BJ (cell line): Measurements from ENCODE around the gene TEAD4. TPM values are rescaled to one million over a fixed set of nuclear protein-coding genes. Genes with fewer than 3 reads are reported as not detected.

Source experiments
- CTCF ChIA-PET: fragments of 350-600 bp; formaldehyde crosslinking; extraction: SDS; loops from one replicate; lab custom pipeline; 2021; ENCODE audit warnings: antibody characterized with exemption, inconsistent platforms; lab: Yijun Ruan, JAX
- POLR2A ChIA-PET: fragments of 300-600 bp; sonication (Branson Sonifier 250); formaldehyde crosslinking; extraction: SDS; loops from one replicate; lab custom pipeline; 2021; ENCODE audit warnings: antibody characterized with exemption; lab: Charles Lee
- DNase-seq: peaks from one replicate; pipeline ENCODE4 v3.0.0-alpha.2; 2011; ENCODE audit warnings: low read depth
- H3K27me3 ChIP-seq: 2 replicates; pipeline ENCODE4 v1.6.0; 2011; ENCODE audit warnings: low read length; ENCODE audit not compliant: control insufficient read depth, insufficient read depth
- H3K36me3 ChIP-seq: 2 replicates; pipeline ENCODE4 v1.5.1; 2011; ENCODE audit warnings: low read length; ENCODE audit not compliant: control insufficient read depth, insufficient read depth
- H3K4me3 ChIP-seq: 2 replicates; pipeline ENCODE4 v1.5.1; 2011; ENCODE audit warnings: low read depth, mild to moderate bottlenecking, control low read depth, low read length
- polyA plus RNA-seq: library from polyadenylated mRNA; depleted of rRNA; stranded (reverse); fragments of >200 nt; gene quantifications from 2 replicates; pipeline ENCODE4 v1.2.3, GENCODE V29; 2011
- TF ChIP-seq, protein P1 (sequence below): IDR thresholded peaks from 2 replicates; pipeline ENCODE4 v1.5.1; 2011; ENCODE audit warnings: low read depth, mild to moderate bottlenecking, control low read depth, inconsistent platforms, low read length, moderate library complexity; ENCODE audit not compliant: insufficient read depth

TEAD4 gene
- polyA plus RNA-seq, 1 experiment, result 30.2 TPM

DNA sequence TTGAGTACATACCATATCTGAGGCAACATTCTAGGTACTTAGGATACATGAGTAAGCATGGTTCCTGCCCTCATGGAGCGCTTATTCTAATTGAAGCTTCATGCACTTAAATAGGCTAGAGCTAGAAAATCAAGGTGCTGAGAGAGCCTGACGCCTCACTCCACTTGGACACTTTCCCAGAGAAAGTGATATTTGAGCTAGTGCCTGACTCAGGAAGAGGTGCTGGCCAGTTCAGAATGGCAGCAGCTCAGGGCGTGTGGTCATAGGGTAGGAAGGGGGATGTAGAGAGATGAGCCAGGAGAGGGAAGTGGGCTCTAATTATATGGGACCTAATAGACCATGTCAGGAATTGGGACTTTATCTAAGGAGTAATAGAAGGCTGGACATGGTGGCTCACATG, 35.2 kb upstream of the TEAD4 start:
- Histone ChIP-seq H3K27me3 (no peaks in the 10 kb centered on the region), H3K4me3 (no peak overlapping the region), H3K36me3 (peaks cover 13% of the 10 kb centered on the region)
- DNase-seq, result no peak
- TF ChIP-seq, protein P1, sequence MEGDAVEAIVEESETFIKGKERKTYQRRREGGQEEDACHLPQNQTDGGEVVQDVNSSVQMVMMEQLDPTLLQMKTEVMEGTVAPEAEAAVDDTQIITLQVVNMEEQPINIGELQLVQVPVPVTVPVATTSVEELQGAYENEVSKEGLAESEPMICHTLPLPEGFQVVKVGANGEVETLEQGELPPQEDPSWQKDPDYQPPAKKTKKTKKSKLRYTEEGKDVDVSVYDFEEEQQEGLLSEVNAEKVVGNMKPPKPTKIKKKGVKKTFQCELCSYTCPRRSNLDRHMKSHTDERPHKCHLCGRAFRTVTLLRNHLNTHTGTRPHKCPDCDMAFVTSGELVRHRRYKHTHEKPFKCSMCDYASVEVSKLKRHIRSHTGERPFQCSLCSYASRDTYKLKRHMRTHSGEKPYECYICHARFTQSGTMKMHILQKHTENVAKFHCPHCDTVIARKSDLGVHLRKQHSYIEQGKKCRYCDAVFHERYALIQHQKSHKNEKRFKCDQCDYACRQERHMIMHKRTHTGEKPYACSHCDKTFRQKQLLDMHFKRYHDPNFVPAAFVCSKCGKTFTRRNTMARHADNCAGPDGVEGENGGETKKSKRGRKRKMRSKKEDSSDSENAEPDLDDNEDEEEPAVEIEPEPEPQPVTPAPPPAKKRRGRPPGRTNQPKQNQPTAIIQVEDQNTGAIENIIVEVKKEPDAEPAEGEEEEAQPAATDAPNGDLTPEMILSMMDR, result no peak
- POLR2A ChIA-PET, result no interaction called here
- CTCF ChIA-PET, result interaction anchor here (1.6 kb wide), 1 partner anchor 110 kb away, joined by 4 read pairs; no protein-coding TSS in a partner anchor

DNA sequence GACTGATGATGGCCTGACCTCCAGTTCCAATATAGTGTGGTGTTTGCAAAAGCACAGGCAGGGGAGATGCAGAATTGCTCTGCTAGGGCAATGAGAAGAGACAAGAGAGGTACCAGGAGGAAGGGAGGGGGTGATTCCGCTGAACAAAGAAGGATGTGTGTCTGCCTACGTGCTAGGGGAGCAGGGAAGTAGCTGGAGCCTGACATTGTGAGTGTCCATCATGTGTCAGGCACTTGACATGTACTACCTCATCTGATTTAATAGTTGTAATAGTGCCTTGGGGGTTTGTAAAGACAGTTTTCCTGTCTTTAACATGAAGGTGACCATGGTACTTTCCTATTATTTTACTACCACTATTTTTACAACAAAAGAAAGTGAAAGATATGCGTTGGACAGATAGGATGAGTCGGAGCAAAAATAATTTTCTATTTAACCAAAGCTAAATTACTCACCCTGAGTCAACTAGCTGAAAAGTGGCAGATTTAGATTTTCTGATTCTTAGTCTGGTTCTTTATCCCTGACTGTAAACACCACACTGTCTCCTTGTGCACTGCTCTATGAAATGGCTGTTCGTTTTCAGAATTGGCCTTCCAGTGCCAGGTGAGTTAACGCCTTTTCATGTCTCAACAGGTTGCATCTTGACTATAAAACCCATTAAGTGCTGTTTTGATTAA, 33.7 kb upstream of the TEAD4 start:
- Histone ChIP-seq H3K27me3 (no peaks in the 10 kb centered on the region), H3K36me3 (peaks cover 13% of the 10 kb centered on the region), H3K4me3 (no peak overlapping the region)
- ChIA-PET CTCF (interaction anchor here (1.7 kb wide), 1 partner anchor 8 kb away, joined by 6 read pairs; no protein-coding TSS in a partner anchor), POLR2A (no interaction called here)
- TF ChIP-seq, protein P1, result no peak
- DNase-seq, result no peak

DNA sequence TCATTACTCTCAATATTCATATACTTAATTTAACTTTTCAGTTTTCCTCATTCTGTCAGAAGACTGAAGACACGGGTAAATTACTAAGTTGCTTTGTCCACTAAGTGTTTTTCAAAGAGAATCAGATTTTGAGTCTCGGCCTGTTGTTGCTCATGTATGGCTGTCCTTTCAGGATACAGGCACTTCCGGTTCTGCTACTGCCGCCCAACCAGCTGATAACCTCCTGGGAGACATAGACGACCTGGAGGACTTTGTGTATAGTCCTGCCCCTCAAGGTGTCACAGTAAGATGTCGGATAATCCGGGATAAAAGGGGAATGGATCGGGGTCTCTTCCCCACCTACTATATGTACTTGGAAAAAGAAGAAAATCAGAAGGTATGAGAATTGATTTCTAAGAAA, 28.3 kb upstream of the TEAD4 start:
- H3K27me3 ChIP-seq, result no peaks in the 10 kb centered on the region
- no peak overlapping the region for H3K4me3 ChIP-seq
- no peak for DNase-seq
- TF ChIP-seq, protein P1, result no peak
- ChIA-PET CTCF (no interaction called here), POLR2A (interaction anchor here (0.6 kb wide), 1 partner anchor 98 kb away, joined by 3 read pairs; no protein-coding TSS in a partner anchor)
- H3K36me3 ChIP-seq, result peaks cover 8% of the 10 kb centered on the region

DNA sequence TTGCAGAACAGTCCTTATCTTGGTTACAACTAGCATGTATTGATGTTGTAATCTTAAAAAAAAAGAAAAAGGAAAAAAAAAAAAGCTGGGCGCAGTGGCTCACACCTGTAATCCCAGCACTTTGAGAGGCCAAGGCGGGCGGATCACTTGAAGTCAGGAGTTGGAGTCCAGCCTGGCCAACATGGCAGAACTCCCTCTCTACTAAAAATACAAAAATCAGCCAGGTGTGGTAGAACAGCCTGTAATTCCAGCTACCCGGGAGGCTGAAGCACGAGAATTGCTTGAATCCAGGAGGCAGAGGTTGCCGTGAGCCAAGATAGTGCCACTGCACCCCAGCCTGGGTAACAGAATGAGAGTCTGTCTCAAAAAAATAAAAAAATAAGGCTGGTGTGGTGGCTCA, 25.6 kb upstream of the TEAD4 start:
- ChIA-PET POLR2A (no interaction called here), CTCF (interaction anchor here (1.0 to 1.5 kb wide), 3 partner anchors 8 to 79 kb away, joined by 3 to 6 read pairs (median 3); no protein-coding TSS in a partner anchor)
- no peak for DNase-seq
- Histone ChIP-seq H3K4me3 (no peak overlapping the region), H3K27me3 (no peaks in the 10 kb centered on the region), H3K36me3 (peaks cover 11% of the 10 kb centered on the region)
- TF ChIP-seq, protein P1, result no peak

DNA sequence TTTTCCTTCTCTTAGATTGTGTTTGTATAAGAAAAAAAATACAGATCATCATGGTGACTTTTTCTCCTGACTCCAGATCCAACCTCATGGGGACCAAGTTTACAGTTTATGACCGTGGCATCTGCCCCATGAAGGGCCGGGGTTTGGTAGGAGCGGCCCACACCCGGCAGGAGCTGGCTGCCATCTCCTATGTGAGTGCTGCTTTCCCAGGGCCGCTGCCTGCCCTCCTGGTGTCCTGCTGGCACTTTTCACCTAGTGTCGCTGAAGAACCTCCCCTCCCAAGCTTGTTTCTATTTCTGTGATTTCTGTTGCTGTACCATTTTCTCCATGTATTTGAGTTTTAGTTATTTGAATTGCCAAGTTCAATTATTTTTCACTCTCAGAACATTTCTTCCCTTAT, 24.8 kb upstream of the TEAD4 start:
- peaks cover 13% of the 10 kb centered on the region for H3K36me3 ChIP-seq
- DNase-seq, result no peak
- CTCF ChIA-PET, result interaction anchor here (1.1 kb wide), 1 partner anchor 10 kb away, joined by 3 read pairs; no protein-coding TSS in a partner anchor
- POLR2A ChIA-PET, result no interaction called here
- no peak overlapping the region for H3K4me3 ChIP-seq
- H3K27me3 ChIP-seq, result no peaks in the 10 kb centered on the region
- TF ChIP-seq, protein P1, result no peak
